Vagina (tissue), 2 donors: ENCODE data around the gene MRPL34. TPM values are rescaled to one million over a fixed set of nuclear protein-coding genes. Genes with fewer than 3 reads are reported as not detected.

Experiments used
- DNase-seq, 2 donors: peaks; one replicate each; pipeline ENCODE4 v3.0.0-alpha.2; 2017; ENCODE audit errors: extremely low spot score in 2 of 2
- H3K27ac ChIP-seq: fragments of 200-600 bp; sonication (generic); one replicate; pipeline ENCODE4 v1.5.1; 2019
- H3K27me3 ChIP-seq: fragments of 200-600 bp; sonication (generic); one replicate; pipeline ENCODE4 v1.5.1; 2019
- H3K36me3 ChIP-seq, 2 donors: fragments of 200-600 bp; sonication (generic); one replicate each; pipeline ENCODE4 v1.5.1; 2017 to 2019
- H3K4me1 ChIP-seq: fragments of 200-600 bp; sonication (generic); one replicate; pipeline ENCODE4 v1.5.1; 2019
- H3K4me3 ChIP-seq, 2 donors: fragments of 200-600 bp; sonication (generic); 1 replicate in 1 of 2; 2 replicates in 1 of 2; pipeline ENCODE4 v1.5.1; 2016 to 2019
- H3K9me3 ChIP-seq: fragments of 200-600 bp; sonication (generic); one replicate; pipeline ENCODE4 v1.5.1; 2019
- CTCF ChIP-seq, 3 experiments: fragments of 450-650 bp in 2 of 3; fragments of 200-600 bp in 1 of 3; sonication (generic) in 1 of 3; IDR thresholded peaks; one replicate each; pipeline ENCODE4 v1.5.1; 2017 to 2019; ENCODE audit warnings: antibody characterized with exemption in 3 of 3, mild to moderate bottlenecking in 2 of 3, moderate library complexity in 2 of 3
- POLR2A ChIP-seq, 2 donors: fragments of 450-650 bp; IDR thresholded peaks; one replicate each; pipeline ENCODE4 v1.6.1; 2017; ENCODE audit warnings: antibody characterized with exemption in 2 of 2, mild to moderate bottlenecking in 2 of 2, moderate library complexity in 2 of 2
- POLR2AphosphoS5 ChIP-seq, 2 donors: sonication (generic); formaldehyde crosslinking; IDR thresholded peaks; one replicate each; pipeline ENCODE4 v1.9.0; 2017; ENCODE audit warnings: antibody characterized with exemption in 2 of 2, mild to moderate bottlenecking in 2 of 2, low read depth in 1 of 2; ENCODE audit not compliant: insufficient read depth in 1 of 2
- intact Hi-C: fragments of 100-400 bp; cut with DNase I; formaldehyde crosslinking; loops from one replicate; pipeline ENCODE4 v1.15.1; 2023
- total RNA-seq: library from RNA; depleted of rRNA; stranded (reverse); fragments of >200 nt; gene quantifications from one replicate; pipeline ENCODE4 v1.2.3, GENCODE V29; 2016

The MRPL34 gene
- total RNA-seq, 1 donor from 2014 or later = 176 TPM

- Histone ChIP-seq H3K9me3 (no peaks in the 10 kb centered on the region), H3K4me1 (peaks cover 14% of the 10 kb centered on the region), H3K27me3 (no peaks in the 10 kb centered on the region), H3K36me3 (no peaks in the 10 kb centered on the region), H3K27ac (no peak overlapping the region), H3K4me3 (no peak overlapping the region)
- intact Hi-C loops = no loop called here
- TF ChIP-seq CTCF (IDR thresholded peaks at IDR 0.05) (no peak), POLR2AphosphoS5 (IDR thresholded peaks at IDR 0.05; ENCODE audit: insufficient read depth in 1 of 2, low read depth in 1 of 2) (no peak), POLR2A (IDR thresholded peaks at IDR 0.05) (no peak)
- DNase-seq = no peak
Observed at GRCh38 chr19:17286263-17286662, 19.4 kb upstream of the MRPL34 start.

GRCh38 chr19:17286752-17287151, 18.9 kb upstream of the MRPL34 start:
- intact Hi-C loops = no loop called here
- Histone ChIP-seq H3K4me1 (peaks cover 10% of the 10 kb centered on the region), H3K4me3 (no peak overlapping the region), H3K9me3 (no peaks in the 10 kb centered on the region), H3K27me3 (no peaks in the 10 kb centered on the region), H3K27ac (no peak overlapping the region), H3K36me3 (no peaks in the 10 kb centered on the region)
- TF ChIP-seq POLR2AphosphoS5 (IDR thresholded peaks at IDR 0.05; ENCODE audit: insufficient read depth in 1 of 2, low read depth in 1 of 2) (no peak), POLR2A (IDR thresholded peaks at IDR 0.05) (no peak), CTCF (IDR thresholded peaks at IDR 0.05) (no peak)
- DNase-seq = no peak

- Histone ChIP-seq H3K4me1 (peaks cover 9% of the 10 kb centered on the region), H3K4me3 (no peak overlapping the region), H3K27ac (no peak overlapping the region), H3K36me3 (no peaks in the 10 kb centered on the region), H3K9me3 (no peaks in the 10 kb centered on the region), H3K27me3 (no peaks in the 10 kb centered on the region)
- no peak for TF ChIP-seq POLR2A (IDR thresholded peaks at IDR 0.05)
- no peak for TF ChIP-seq CTCF (IDR thresholded peaks at IDR 0.05)
- no peak for TF ChIP-seq POLR2AphosphoS5 (IDR thresholded peaks at IDR 0.05; ENCODE audit: insufficient read depth in 1 of 2, low read depth in 1 of 2)
- intact Hi-C loops = no loop called here
- DNase-seq = no peak
Observed at GRCh38 chr19:17289489-17289888, 16.2 kb upstream of the MRPL34 start.

GRCh38 chr19:17292301-17293074, 13.2 kb upstream of the MRPL34 start:
- no peak for DNase-seq
- intact Hi-C loops = loop anchor here (2.0 kb wide), 1 partner anchor 98 kb away; no protein-coding TSS in a partner anchor
- no peaks in the 10 kb centered on the region for H3K9me3 ChIP-seq
- peak overlapping the region; percentile 50 to 59 for H3K4me3 ChIP-seq
- H3K27me3 ChIP-seq = no peaks in the 10 kb centered on the region
- peak overlapping the region; percentile 63 for H3K27ac ChIP-seq
- H3K4me1 ChIP-seq = peaks cover 9% of the 10 kb centered on the region
- no peaks in the 10 kb centered on the region for H3K36me3 ChIP-seq
- TF ChIP-seq POLR2A (IDR thresholded peaks at IDR 0.05) (no peak), CTCF (IDR thresholded peaks at IDR 0.05) (peak in 2 of 3 experiments; percentile 40 to 52), POLR2AphosphoS5 (IDR thresholded peaks at IDR 0.05; ENCODE audit: insufficient read depth in 1 of 2, low read depth in 1 of 2) (peak; percentile 40 to 73)

- Histone ChIP-seq H3K9me3 (no peaks in the 10 kb centered on the region), H3K4me3 (no peak overlapping the region), H3K27me3 (no peaks in the 10 kb centered on the region), H3K4me1 (peaks cover 9% of the 10 kb centered on the region), H3K36me3 (peaks cover 0 to 7% of the 10 kb centered on the region in 2 donors), H3K27ac (no peak overlapping the region)
- intact Hi-C loops = loop anchor here (2.0 kb wide), 1 partner anchor 97 kb away; no protein-coding TSS in a partner anchor
- TF ChIP-seq POLR2AphosphoS5 (IDR thresholded peaks at IDR 0.05; ENCODE audit: insufficient read depth in 1 of 2, low read depth in 1 of 2) (no peak), POLR2A (IDR thresholded peaks at IDR 0.05) (no peak), CTCF (IDR thresholded peaks at IDR 0.05) (no peak)
- DNase-seq = no peak
Observed at GRCh38 chr19:17293605-17294004, 12.1 kb upstream of the MRPL34 start.
